ENCODE results near the gene FAM72D. TPM values are rescaled to one million over a fixed set of nuclear protein-coding genes. Genes with fewer than 3 reads are reported as not detected.
"Not testable (repeated sequence)": the region's sequence is repeated elsewhere in the genome, so short reads cannot be mapped to it uniquely, and the experiment has no call there.

Gene FAM72D
- 2.8 and 3.6 TPM in 2 replicates for total RNA-seq (2014; rRNA removed)
- 0.78 TPM for polyA plus RNA-seq (2012)

- DNase-seq (ENCODE audit: low read depth): not testable (repeated sequence)
Observed at GRCh38 chr1:145095284-145096057, at the start of gene FAM72D, which contains the start of gene SRGAP2B. Gene FAM72D (plus strand): TSS chr1:145095974. CDS start chr1:145096848, 874 bp downstream. Gene SRGAP2B (minus strand): TSS chr1:145095328. CDS start chr1:145092901, 2,427 bp downstream.

DNA sequence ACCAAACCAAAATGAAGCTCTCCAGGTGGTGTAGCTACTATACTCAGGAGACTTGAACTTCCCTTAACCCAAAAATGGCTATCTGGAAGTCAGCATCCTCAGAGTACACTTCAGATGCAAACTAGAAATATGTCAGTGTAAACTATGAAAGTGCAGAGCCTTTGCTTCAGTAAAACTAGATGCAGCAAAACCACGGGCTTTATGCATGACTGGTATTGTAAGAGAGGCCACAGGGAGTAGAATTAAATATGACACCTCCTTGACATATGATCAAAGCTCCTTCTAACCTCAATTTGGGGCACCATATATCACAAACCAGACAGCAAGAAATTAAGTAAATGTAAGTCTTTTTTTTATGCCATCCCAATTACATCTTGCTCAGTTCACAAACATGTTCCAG lies 48.2 kb upstream of the FAM72D start:
- not testable (repeated sequence) for DNase-seq (ENCODE audit: low read depth)

DNA sequence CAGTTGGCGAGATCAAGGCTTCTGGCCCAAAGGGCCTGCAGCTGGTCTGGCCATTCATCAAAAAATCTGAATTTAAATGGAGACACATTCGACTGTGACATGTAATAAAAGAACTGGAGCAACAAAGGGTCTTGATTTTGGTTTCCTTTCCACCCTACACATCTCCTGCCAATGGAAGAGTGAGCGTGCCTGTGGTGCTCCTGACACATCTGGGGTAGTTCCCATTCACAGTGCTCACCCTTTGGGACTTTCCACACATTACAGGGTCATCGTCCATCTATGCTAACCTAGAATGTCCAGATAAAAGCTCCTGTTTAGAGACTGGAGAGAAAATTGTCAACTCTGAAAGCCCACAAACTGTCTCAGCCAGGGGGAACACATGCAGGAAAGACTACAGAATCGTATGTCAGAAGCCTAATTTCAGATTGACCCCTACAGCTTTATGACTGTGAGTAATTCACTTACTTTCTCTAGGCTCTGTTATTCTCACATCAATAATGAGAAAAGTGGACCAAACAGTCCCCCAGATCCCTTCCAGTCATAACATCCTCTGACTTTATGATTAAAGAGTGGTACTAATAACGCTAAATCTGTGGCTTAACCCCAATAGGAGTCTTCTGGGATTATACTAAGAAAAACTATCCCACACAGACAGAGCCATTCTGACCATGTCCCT lies 47.5 kb upstream of the FAM72D start:
- not testable (repeated sequence) for DNase-seq (ENCODE audit: low read depth)

DNA sequence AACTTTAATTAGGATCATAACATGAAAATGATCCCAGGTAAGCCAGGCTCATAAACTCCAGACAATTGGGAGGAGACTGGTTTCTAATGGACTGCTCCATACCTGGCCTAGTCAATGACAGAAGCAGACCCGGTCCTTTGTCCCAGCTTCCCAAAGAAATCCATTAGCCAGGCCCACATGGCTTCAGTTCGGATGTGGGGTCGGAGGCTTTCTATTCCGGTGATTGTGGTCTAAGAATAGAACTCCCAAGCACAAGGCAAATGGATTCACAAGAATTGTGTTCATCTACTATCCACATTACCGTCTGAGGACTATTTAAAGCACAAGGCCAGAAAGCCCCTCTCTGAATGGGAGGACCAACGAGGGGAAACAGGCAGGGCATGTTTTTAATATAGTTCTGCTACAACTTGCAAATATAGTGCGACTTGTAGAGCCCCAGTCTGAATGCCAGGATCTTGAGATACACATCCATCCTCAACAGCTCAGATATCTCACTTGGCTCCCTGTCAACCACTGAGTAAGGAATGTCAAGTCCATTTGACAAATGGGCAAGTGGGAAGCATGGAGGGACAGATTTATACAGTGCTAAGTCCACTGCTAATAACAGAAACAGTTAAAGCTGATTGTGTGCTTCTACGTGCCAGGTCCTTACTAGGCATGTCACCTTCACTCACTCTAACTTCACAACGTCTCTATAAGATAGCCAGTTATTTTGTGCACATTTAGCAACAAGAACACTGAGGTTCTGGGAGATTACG lies 43.6 kb upstream of the FAM72D start:
- DNase-seq (ENCODE audit: low read depth): not testable (repeated sequence)

- DNase-seq (ENCODE audit: low read depth): not testable (repeated sequence)
Observed at GRCh38 chr1:145053428-145053827, 42.3 kb upstream of the FAM72D start.

DNA sequence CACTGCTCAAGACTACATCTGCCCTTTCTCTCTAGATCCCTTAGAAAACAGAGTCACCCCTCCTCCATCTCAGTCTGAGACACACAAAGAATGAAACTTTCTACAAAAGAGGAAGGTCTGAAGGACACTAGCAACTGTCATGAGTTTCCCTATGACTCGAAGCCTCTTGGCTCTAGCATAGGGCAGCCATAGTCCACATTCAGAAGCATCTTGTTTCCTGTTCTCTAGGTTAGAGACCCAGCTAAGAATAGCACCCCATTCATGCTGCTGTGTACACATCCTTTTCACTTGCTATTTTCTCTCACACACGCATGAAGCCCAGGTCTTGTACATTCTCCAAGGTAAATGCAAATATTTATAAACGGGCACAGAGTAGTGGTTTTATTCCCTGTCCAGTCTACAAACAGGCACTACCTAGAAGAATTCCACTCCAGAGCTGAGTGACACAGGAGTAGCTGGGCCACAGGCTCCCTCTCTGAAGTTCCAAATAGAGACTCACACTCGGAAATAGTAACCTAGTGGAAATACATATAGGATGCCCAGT lies 40.5 kb upstream of the FAM72D start:
- DNase-seq (ENCODE audit: low read depth): not testable (repeated sequence)

- not testable (repeated sequence) for DNase-seq (ENCODE audit: low read depth)
Observed at GRCh38 chr1:145058184-145058583, 37.6 kb upstream of the FAM72D start.

- not testable (repeated sequence) for DNase-seq (ENCODE audit: low read depth)
Observed at GRCh38 chr1:145063285-145063684, 32.5 kb upstream of the FAM72D start.

- DNase-seq (ENCODE audit: low read depth): not testable (repeated sequence)
Observed at GRCh38 chr1:145063941-145064648, 31.7 kb upstream of the FAM72D start.

DNA sequence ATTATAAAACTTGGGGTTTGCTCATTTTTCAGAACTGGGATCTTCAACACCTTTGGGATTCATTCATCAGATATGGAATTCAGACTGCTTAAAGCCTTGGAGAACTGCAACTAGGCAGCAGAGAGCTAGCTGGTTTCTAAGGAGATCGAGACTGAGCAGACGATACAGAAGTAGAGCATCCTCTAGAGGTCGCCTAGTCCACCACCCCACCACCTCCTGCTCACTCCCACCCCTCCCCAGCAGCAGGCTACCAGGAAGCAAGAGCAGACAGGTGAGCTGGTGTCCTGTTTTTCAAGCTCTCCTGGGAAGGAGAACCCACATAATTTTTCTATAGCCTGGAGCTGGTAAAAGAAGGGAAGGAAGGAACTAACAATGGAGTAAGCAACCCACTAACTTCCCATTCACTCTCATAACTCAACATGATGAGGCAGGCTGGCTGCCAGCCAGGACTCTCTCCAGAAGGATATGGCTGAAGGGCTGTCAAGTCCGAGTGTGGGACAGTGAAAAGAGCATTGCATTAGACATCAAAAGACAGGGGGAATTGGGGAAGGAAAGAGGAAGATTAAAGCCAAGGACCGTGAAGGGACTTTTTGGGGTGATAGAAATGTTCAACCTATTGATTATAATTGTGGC lies 30.5 kb upstream of the FAM72D start:
- DNase-seq (ENCODE audit: low read depth): not testable (repeated sequence)

GRCh38 chr1:145066486-145066885 lies 29.3 kb upstream of the FAM72D start:
- not testable (repeated sequence) for DNase-seq (ENCODE audit: low read depth)

DNA sequence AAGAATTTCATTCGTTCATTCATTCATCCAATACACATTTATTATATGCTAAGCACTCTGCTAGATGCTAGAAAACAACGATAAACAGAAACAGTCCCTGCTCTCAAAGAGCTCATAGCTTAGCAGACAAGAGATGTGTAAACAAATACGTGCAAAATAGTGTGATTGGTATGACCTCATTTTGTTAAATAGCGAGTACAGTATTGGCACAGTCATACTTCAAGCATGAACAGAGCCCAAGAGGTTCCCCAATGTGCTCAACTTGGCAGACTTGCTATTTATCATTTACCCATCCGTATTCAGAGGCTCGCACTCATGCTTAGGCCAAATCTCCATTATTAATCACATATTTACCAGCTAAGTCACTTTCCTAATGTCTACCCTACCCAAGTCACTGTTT lies 24.2 kb upstream of the FAM72D start:
- DNase-seq (ENCODE audit: low read depth): not testable (repeated sequence)

- not testable (repeated sequence) for DNase-seq (ENCODE audit: low read depth)
Observed at GRCh38 chr1:145074021-145074559, 21.7 kb upstream of the FAM72D start.

GRCh38 chr1:145076877-145077276 lies 18.9 kb upstream of the FAM72D start:
- DNase-seq (ENCODE audit: low read depth): not testable (repeated sequence)

GRCh38 chr1:145077872-145078786 lies 17.6 kb upstream of the FAM72D start:
- DNase-seq (ENCODE audit: low read depth): not testable (repeated sequence)

DNA sequence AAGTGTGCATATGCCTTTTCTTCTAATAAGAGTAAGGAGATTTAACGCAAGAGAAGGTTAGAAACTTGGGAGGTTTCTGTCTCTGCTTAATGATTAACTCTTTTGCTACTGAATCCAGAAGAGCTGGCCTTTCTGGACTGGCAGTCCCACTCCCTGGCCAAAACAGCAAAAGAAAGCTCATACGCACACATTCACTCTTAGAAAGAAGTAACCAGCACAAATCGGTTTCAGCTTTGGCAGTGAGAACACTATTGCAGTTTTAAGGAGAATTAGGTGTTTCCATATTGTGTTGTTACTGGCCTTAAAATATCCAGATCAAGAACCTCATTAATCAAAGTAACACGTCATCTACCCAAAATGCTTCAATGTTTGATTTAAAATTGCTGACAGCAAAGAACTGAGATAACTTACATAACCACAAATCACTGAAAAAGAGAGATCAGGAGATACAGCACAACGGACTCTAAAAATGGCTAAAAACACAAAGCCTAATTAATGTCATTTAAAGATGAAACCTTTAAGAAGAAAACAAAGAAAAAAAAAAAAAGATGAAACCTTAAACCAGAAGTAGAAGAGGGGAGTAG lies 16.9 kb upstream of the FAM72D start:
- DNase-seq (ENCODE audit: low read depth): not testable (repeated sequence)

GRCh38 chr1:145079737-145080136 lies 16.0 kb upstream of the FAM72D start:
- DNase-seq (ENCODE audit: low read depth): not testable (repeated sequence)

DNA sequence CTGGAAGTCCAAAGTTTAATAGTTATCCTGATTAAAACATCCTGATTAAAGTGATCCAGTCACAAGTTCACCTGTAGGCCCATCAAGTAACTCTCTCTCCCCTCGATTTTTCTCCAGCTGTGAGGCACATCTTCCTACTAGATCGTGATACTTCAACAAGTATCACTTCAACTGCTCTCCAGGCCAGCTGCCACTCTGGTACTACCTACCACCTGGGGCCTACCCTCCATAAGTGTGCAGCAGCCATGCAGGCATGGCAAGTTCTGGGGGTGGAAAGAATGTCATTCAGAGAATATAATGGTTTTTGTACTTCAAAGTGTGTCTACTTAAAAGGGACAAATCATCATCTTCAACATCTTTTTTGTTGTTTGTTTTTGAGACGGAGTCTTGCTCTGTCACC lies 15.6 kb upstream of the FAM72D start:
- DNase-seq (ENCODE audit: low read depth): not testable (repeated sequence)

Measured in LHCN-M2 (cell line).